Uterus (tissue), 4 donors: Measurements from ENCODE around the gene TBC1D13. TPM values are rescaled to one million over a fixed set of nuclear protein-coding genes. Genes with fewer than 3 reads are reported as not detected.
A peak's percentile ranks its signal among the peaks of the same experiment; 100 is the strongest.

Experiments
- DNase-seq, 2 donors: peaks; one replicate each; pipeline ENCODE4 v3.0.0-alpha.2; 2019 to 2020
- H3K27ac ChIP-seq, 2 donors: fragments of 200-600 bp; sonication (generic); 1 replicate in 1 of 2; 2 replicates in 1 of 2; pipeline ENCODE4 v1.5.1; 2016 to 2018
- H3K27me3 ChIP-seq, 2 donors: fragments of 200-600 bp; sonication (generic); one replicate each; pipeline ENCODE4 v1.5.1; 2018 to 2019; ENCODE audit warnings: control low read depth in 1 of 2
- H3K36me3 ChIP-seq, 2 donors: fragments of 200-600 bp; sonication (generic); one replicate each; pipeline ENCODE4 v1.5.1; 2019; ENCODE audit warnings: control low read depth in 1 of 2
- H3K4me1 ChIP-seq, 2 donors: fragments of 200-600 bp; sonication (generic); one replicate each; pipeline ENCODE4 v1.5.1; 2018 to 2019; ENCODE audit warnings: control low read depth in 1 of 2
- H3K4me3 ChIP-seq, 2 donors: fragments of 200-600 bp; sonication (generic); 1 replicate in 1 of 2; 2 replicates in 1 of 2; pipeline ENCODE4 v1.5.1; 2018 to 2019; ENCODE audit warnings: mild to moderate bottlenecking in 1 of 2
- H3K9me3 ChIP-seq, 2 donors: fragments of 200-600 bp; sonication (generic); one replicate each; pipeline ENCODE4 v1.5.1; 2019; ENCODE audit warnings: control low read depth in 1 of 2
- CTCF ChIP-seq, 4 experiments: fragments of 200-600 bp in 2 of 4; fragments of 450-650 bp in 2 of 4; sonication (generic) in 2 of 4; IDR thresholded peaks; one replicate each; pipeline ENCODE4 v1.5.1; 2016 to 2019; ENCODE audit warnings: antibody characterized with exemption in 4 of 4, mild to moderate bottlenecking in 2 of 4, moderate library complexity in 1 of 4
- POLR2A ChIP-seq, 2 donors: fragments of 450-650 bp; IDR thresholded peaks; one replicate each; pipeline ENCODE4 v1.6.1; 2016; ENCODE audit warnings: antibody characterized with exemption in 2 of 2, mild to moderate bottlenecking in 1 of 2, moderate library complexity in 1 of 2
- intact Hi-C: fragments of 100-400 bp; cut with DNase I; formaldehyde crosslinking; loops from one replicate; pipeline ENCODE4 v1.15.1; 2023; ENCODE audit warnings: low total_unique reads
- total RNA-seq, 4 donors: library from RNA; depleted of rRNA in 3 of 4; stranded (reverse); fragments of >200 nt in 3 of 4; gene quantifications; one replicate each; pipeline versions ENCODE4 v1.1.0 to v1.2.4, GENCODE V29; 2014 to 2023
- donor health status: DM: yes; HTN: yes; CAD: no.

The TBC1D13 gene
- total RNA-seq, 4 donors from 2014 or later = 7.1 to 26.8 (median 23.3) TPM

- Histone ChIP-seq H3K27me3 (no peaks in the 10 kb centered on the region), H3K4me3 (peak within 1 kb of the TSS; percentile 78 to 89), H3K9me3 (no peaks in the 10 kb centered on the region), H3K4me1 (no peaks in the 10 kb centered on the region), H3K36me3 (no peaks in the 10 kb centered on the region), H3K27ac (peak within 1 kb of the TSS; percentile 39 to 86)
- TF ChIP-seq CTCF (IDR thresholded peaks at IDR 0.05) (peak in 1 of 4 experiments; percentile 17), POLR2A (IDR thresholded peaks at IDR 0.05) (peak; percentile 49 to 50)
- intact Hi-C loops = no loop called here
- DNase-seq = peak; percentile 91 to 94
Measured at GRCh38 chr9:128829477-128830251, 42.6 kb downstream of the TBC1D13 start, which contains the start of gene SPOUT1. Gene SPOUT1, minus strand, starts transcription at chr9:128829794. Its CDS starts 14 bp downstream, at chr9:128829780.

GRCh38 chr9:128833696-128834095, 46.6 kb downstream of the TBC1D13 start:
- Histone ChIP-seq H3K4me1 (no peaks in the 10 kb centered on the region), H3K27me3 (no peaks in the 10 kb centered on the region), H3K9me3 (no peaks in the 10 kb centered on the region), H3K27ac (no peak overlapping the region), H3K36me3 (no peaks in the 10 kb centered on the region), H3K4me3 (no peak overlapping the region)
- intact Hi-C loops = no loop called here
- TF ChIP-seq POLR2A (IDR thresholded peaks at IDR 0.05) (no peak), CTCF (IDR thresholded peaks at IDR 0.05) (no peak)
- DNase-seq = no peak

- no peak overlapping the region for H3K27ac ChIP-seq
- no peaks in the 10 kb centered on the region for H3K36me3 ChIP-seq
- no peaks in the 10 kb centered on the region for H3K4me1 ChIP-seq
- TF ChIP-seq CTCF (IDR thresholded peaks at IDR 0.05) = no peak
- TF ChIP-seq POLR2A (IDR thresholded peaks at IDR 0.05) = no peak
- no peaks in the 10 kb centered on the region for H3K9me3 ChIP-seq
- intact Hi-C loops = no loop called here
- H3K27me3 ChIP-seq = no peaks in the 10 kb centered on the region
- DNase-seq = no peak
- no peak overlapping the region for H3K4me3 ChIP-seq
Measured at GRCh38 chr9:128835246-128836210, 48.5 kb downstream of the TBC1D13 start.

GRCh38 chr9:128836509-128837145, 49.6 kb downstream of the TBC1D13 start:
- Histone ChIP-seq H3K4me3 (no peak overlapping the region), H3K27me3 (no peaks in the 10 kb centered on the region), H3K36me3 (no peaks in the 10 kb centered on the region), H3K9me3 (no peaks in the 10 kb centered on the region), H3K4me1 (no peaks in the 10 kb centered on the region), H3K27ac (no peak overlapping the region)
- DNase-seq = no peak
- TF ChIP-seq CTCF (IDR thresholded peaks at IDR 0.05) = no peak
- TF ChIP-seq POLR2A (IDR thresholded peaks at IDR 0.05) = no peak
- intact Hi-C loops = no loop called here
